Tibial nerve (tissue), 4 donors: ENCODE measurements around the gene ZP1.

Experiments
- CTCF ChIP-seq, 5 experiments: fragments of 200-600 bp in 3 of 5; fragments of 450-650 bp in 2 of 5; sonication (generic) in 3 of 5; IDR thresholded peaks; one replicate each; pipeline ENCODE4 v1.5.1; 2016 to 2019; ENCODE audit warnings: antibody characterized with exemption in 5 of 5, mild to moderate bottlenecking in 3 of 5, moderate library complexity in 2 of 5
- EP300 ChIP-seq, 2 donors: sonication (generic); formaldehyde crosslinking; IDR thresholded peaks; one replicate each; pipeline ENCODE4 v1.6.1; 2017; ENCODE audit warnings: antibody characterized with exemption in 2 of 2, mild to moderate bottlenecking in 1 of 2
- POLR2A ChIP-seq, 2 donors: fragments of 450-650 bp; IDR thresholded peaks; one replicate each; pipeline ENCODE4 v1.6.1; 2017; ENCODE audit warnings: antibody characterized with exemption in 2 of 2, mild to moderate bottlenecking in 2 of 2, moderate library complexity in 2 of 2

DNA sequence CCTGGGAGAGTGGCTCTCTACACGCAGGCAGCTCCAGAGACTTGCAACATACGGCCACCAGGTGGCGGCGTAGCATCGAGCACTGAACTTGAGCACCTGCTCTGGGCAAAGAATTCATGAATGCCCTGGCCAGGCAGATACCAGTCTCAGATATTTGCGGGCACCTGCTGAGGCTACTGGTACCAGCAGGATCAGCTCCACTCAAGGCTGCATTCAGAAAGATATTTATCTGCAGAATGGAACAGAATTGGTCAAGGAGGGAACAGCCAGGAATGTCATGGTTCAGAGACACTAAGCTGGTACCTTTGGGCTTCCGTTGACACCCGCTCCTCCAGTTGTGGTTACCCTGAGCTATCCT is 36.2 kb upstream of the ZP1 start:
- TF ChIP-seq CTCF (IDR thresholded peaks at IDR 0.05) (peak; percentile 83 to 96 (median 92)), POLR2A (IDR thresholded peaks at IDR 0.05) (no peak), EP300 (IDR thresholded peaks at IDR 0.05) (peak in 1 of 2 donors; percentile 26)
